ENCODE results near the gene COL16A1.

The COL16A1 gene

GRCh38 chr1:31605908-31606427 lies 97.8 kb downstream of the COL16A1 start:
- Histone ChIP-seq H3K4me3 (no peak overlapping the region), H3K27ac (no peak overlapping the region)
- peak; percentile 21 for DNase-seq (ENCODE audit: low spot score)
- TF ChIP-seq CTCF (IDR thresholded peaks at IDR 0.05) = no peak
